Tibial nerve (tissue), 3 donors: ENCODE measurements around the gene MATN1.

Experiments used
- POLR2A ChIP-seq, 2 donors: fragments of 450-650 bp; IDR thresholded peaks; one replicate each; pipeline ENCODE4 v1.6.1; 2017; ENCODE audit warnings: antibody characterized with exemption in 2 of 2, mild to moderate bottlenecking in 2 of 2, moderate library complexity in 2 of 2
- TF ChIP-seq, protein P1 (sequence below), 5 experiments: fragments of 200-600 bp in 3 of 5; fragments of 450-650 bp in 2 of 5; sonication (generic) in 3 of 5; IDR thresholded peaks; one replicate each; pipeline ENCODE4 v1.5.1; 2016 to 2019; ENCODE audit warnings: antibody characterized with exemption in 5 of 5, mild to moderate bottlenecking in 3 of 5, moderate library complexity in 2 of 5

DNA sequence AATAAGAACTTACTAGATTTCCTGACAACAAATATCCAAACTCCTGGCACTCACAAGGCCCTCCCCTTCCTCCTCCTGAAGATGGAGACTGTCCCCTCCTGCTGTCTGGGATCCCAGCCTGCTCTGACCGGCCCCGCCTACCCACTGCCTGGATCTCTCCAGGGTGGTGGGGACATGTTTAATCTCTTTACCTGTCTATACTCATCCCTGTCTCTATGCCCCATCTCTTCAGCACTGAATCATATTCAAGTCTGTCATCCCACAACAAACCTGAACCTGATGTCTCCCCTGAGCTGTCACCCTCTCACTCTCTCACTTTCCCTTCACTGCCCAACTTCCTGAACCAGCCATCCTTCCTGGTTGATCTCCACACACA lies 22.1 kb downstream of the MATN1 start:
- TF ChIP-seq, protein P1, sequence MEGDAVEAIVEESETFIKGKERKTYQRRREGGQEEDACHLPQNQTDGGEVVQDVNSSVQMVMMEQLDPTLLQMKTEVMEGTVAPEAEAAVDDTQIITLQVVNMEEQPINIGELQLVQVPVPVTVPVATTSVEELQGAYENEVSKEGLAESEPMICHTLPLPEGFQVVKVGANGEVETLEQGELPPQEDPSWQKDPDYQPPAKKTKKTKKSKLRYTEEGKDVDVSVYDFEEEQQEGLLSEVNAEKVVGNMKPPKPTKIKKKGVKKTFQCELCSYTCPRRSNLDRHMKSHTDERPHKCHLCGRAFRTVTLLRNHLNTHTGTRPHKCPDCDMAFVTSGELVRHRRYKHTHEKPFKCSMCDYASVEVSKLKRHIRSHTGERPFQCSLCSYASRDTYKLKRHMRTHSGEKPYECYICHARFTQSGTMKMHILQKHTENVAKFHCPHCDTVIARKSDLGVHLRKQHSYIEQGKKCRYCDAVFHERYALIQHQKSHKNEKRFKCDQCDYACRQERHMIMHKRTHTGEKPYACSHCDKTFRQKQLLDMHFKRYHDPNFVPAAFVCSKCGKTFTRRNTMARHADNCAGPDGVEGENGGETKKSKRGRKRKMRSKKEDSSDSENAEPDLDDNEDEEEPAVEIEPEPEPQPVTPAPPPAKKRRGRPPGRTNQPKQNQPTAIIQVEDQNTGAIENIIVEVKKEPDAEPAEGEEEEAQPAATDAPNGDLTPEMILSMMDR (IDR thresholded peaks at IDR 0.05), result no peak
- TF ChIP-seq POLR2A (IDR thresholded peaks at IDR 0.05), result no peak
